Activated CD8-positive, alpha-beta memory T cell treated with anti-CD3 and anti-CD28 coated beads, Interleukin-2, amount 10 ng/mL, durations not matched to agents 7 days and 5 days (primary cell): Measurements from ENCODE around the gene ITPRID1. TPM values are rescaled to one million over a fixed set of nuclear protein-coding genes. Genes with fewer than 3 reads are reported as not detected.

Source experiments
- ATAC-seq: fragments of 150-1000 bp; cut with Tn5 transposase; one replicate; pipeline ENCODE4 v1.10.0; 2021; ENCODE audit warnings: moderate library complexity
- CTCF ChIA-PET: fragments of 350-600 bp; sonication (Branson Sonifier 250); formaldehyde crosslinking; loops from one replicate; lab custom pipeline; 2021; ENCODE audit warnings: antibody characterized with exemption; lab: Charles Lee
- DNase-seq: peaks from one replicate; pipeline ENCODE4 v3.0.0-alpha.2; 2020
- H3K27ac Mint-ChIP-seq: one replicate; pipeline ENCODE4 v1.8.0; 2021; ENCODE audit warnings: mild to moderate bottlenecking, mixed read lengths
- H3K27me3 Mint-ChIP-seq: one replicate; pipeline ENCODE4 v1.8.0; 2021; ENCODE audit warnings: mixed read lengths
- H3K36me3 Mint-ChIP-seq: one replicate; pipeline ENCODE4 v1.8.0; 2021; ENCODE audit warnings: mild to moderate bottlenecking, mixed read lengths
- H3K4me1 Mint-ChIP-seq: one replicate; pipeline ENCODE4 v1.8.0; 2021; ENCODE audit warnings: mixed read lengths
- H3K4me3 Mint-ChIP-seq: one replicate; pipeline ENCODE4 v1.8.0; 2021; ENCODE audit warnings: mild to moderate bottlenecking, moderate library complexity, mixed read lengths
- H3K9me3 Mint-ChIP-seq: one replicate; pipeline ENCODE4 v1.8.0; 2022; ENCODE audit warnings: low read depth, mixed read lengths
- total RNA-seq, 2 experiments: library from RNA; stranded (reverse); gene quantifications; one replicate each; pipeline ENCODE4 v1.2.3, GENCODE V29; 2021

Gene ITPRID1
- total RNA-seq, 2 experiments from 2014 or later, result not detected

- no peaks in the 10 kb centered on the region for H3K9me3 Mint-ChIP-seq
- H3K36me3 Mint-ChIP-seq, result no peaks in the 10 kb centered on the region
- CTCF ChIA-PET, result no interaction called here
- H3K27ac Mint-ChIP-seq, result no peak overlapping the region
- DNase-seq (no peak), ATAC-seq (no peak)
- no peaks in the 10 kb centered on the region for H3K4me1 Mint-ChIP-seq
- no peaks in the 10 kb centered on the region for H3K27me3 Mint-ChIP-seq
- no peak overlapping the region for H3K4me3 Mint-ChIP-seq
Observed at GRCh38 chr7:31669461-31669860, 155.6 kb downstream of the ITPRID1 start.

GRCh38 chr7:31679574-31680305, 165.8 kb downstream of the ITPRID1 start:
- H3K4me1 Mint-ChIP-seq, result no peaks in the 10 kb centered on the region
- DNase-seq, result no peak
- peaks cover 2% of the 10 kb centered on the region for H3K9me3 Mint-ChIP-seq

GRCh38 chr7:31683445-31684225, 169.7 kb downstream of the ITPRID1 start:
- no peak overlapping the region for H3K27ac Mint-ChIP-seq
- peaks cover 2% of the 10 kb centered on the region for H3K9me3 Mint-ChIP-seq
- H3K4me3 Mint-ChIP-seq, result no peak overlapping the region
- no peaks in the 10 kb centered on the region for H3K4me1 Mint-ChIP-seq
- H3K27me3 Mint-ChIP-seq, result no peaks in the 10 kb centered on the region
- no peaks in the 10 kb centered on the region for H3K36me3 Mint-ChIP-seq
- DNase-seq (no peak), ATAC-seq (no peak)
- CTCF ChIA-PET, result no interaction called here

More at GRCh38 chr7:31679574-31680305, 165.8 kb downstream of the ITPRID1 start:
- H3K27ac Mint-ChIP-seq, result no peak overlapping the region
- H3K27me3 Mint-ChIP-seq, result no peaks in the 10 kb centered on the region
- no peaks in the 10 kb centered on the region for H3K36me3 Mint-ChIP-seq
- H3K4me3 Mint-ChIP-seq, result no peak overlapping the region
- no peak for ATAC-seq
- CTCF ChIA-PET, result no interaction called here

- H3K27me3 Mint-ChIP-seq, result no peaks in the 10 kb centered on the region
- ATAC-seq, result no peak
Observed at GRCh38 chr7:31687024-31687748, 173.3 kb downstream of the ITPRID1 start, which contains the start of gene PPP1R17. TSS of gene PPP1R17 (plus strand) at chr7:31687215. CDS start at chr7:31692442, 5,227 bp downstream.

GRCh38 chr7:31688372-31688771, 174.5 kb downstream of the ITPRID1 start:
- Mint-ChIP-seq H3K36me3 (no peaks in the 10 kb centered on the region), H3K4me3 (no peak overlapping the region), H3K27ac (no peak overlapping the region), H3K4me1 (no peaks in the 10 kb centered on the region), H3K9me3 (no peaks in the 10 kb centered on the region), H3K27me3 (no peaks in the 10 kb centered on the region)
- no peak for DNase-seq
- no peak for ATAC-seq
- CTCF ChIA-PET, result no interaction called here

More at GRCh38 chr7:31687024-31687748, 173.3 kb downstream of the ITPRID1 start, which contains the start of gene PPP1R17:
- no peaks in the 10 kb centered on the region for H3K4me1 Mint-ChIP-seq
- no peak within 1 kb of the TSS for H3K27ac Mint-ChIP-seq
- H3K9me3 Mint-ChIP-seq, result no peaks in the 10 kb centered on the region
- CTCF ChIA-PET, result interaction anchor here (1.0 kb wide), 1 partner anchor 10 kb away, joined by 3 read pairs; no protein-coding TSS in a partner anchor
- no peak for DNase-seq
- no peaks in the 10 kb centered on the region for H3K36me3 Mint-ChIP-seq
- H3K4me3 Mint-ChIP-seq, result no peak within 1 kb of the TSS

GRCh38 chr7:31688996-31689395, 175.1 kb downstream of the ITPRID1 start:
- CTCF ChIA-PET, result no interaction called here
- no peaks in the 10 kb centered on the region for H3K4me1 Mint-ChIP-seq
- no peak for DNase-seq
- no peak for ATAC-seq
- no peaks in the 10 kb centered on the region for H3K9me3 Mint-ChIP-seq
- H3K27me3 Mint-ChIP-seq, result no peaks in the 10 kb centered on the region
- H3K4me3 Mint-ChIP-seq, result no peak overlapping the region
- no peaks in the 10 kb centered on the region for H3K36me3 Mint-ChIP-seq
- no peak overlapping the region for H3K27ac Mint-ChIP-seq

- Mint-ChIP-seq H3K27me3 (no peaks in the 10 kb centered on the region), H3K4me1 (no peaks in the 10 kb centered on the region), H3K9me3 (no peaks in the 10 kb centered on the region), H3K27ac (no peak overlapping the region), H3K36me3 (no peaks in the 10 kb centered on the region), H3K4me3 (no peak overlapping the region)
- no peak for ATAC-seq
- DNase-seq, result no peak
- CTCF ChIA-PET, result no interaction called here
Observed at GRCh38 chr7:31690935-31691334, 177.0 kb downstream of the ITPRID1 start.

GRCh38 chr7:31692451-31692850, 178.6 kb downstream of the ITPRID1 start:
- H3K36me3 Mint-ChIP-seq, result no peaks in the 10 kb centered on the region
- no peak overlapping the region for H3K27ac Mint-ChIP-seq
- CTCF ChIA-PET, result no interaction called here
- H3K4me3 Mint-ChIP-seq, result no peak overlapping the region
- H3K4me1 Mint-ChIP-seq, result no peaks in the 10 kb centered on the region
- no peak for DNase-seq
- no peaks in the 10 kb centered on the region for H3K9me3 Mint-ChIP-seq
- no peak for ATAC-seq
- H3K27me3 Mint-ChIP-seq, result no peaks in the 10 kb centered on the region

- Mint-ChIP-seq H3K4me1 (no peaks in the 10 kb centered on the region), H3K27ac (no peak overlapping the region), H3K27me3 (no peaks in the 10 kb centered on the region), H3K4me3 (no peak overlapping the region), H3K36me3 (no peaks in the 10 kb centered on the region), H3K9me3 (no peaks in the 10 kb centered on the region)
- CTCF ChIA-PET, result no interaction called here
- DNase-seq (no peak), ATAC-seq (no peak)
Observed at GRCh38 chr7:31692871-31693270, 179.0 kb downstream of the ITPRID1 start.

GRCh38 chr7:31695859-31696614, 182.1 kb downstream of the ITPRID1 start:
- CTCF ChIA-PET, result no interaction called here
- no peak overlapping the region for H3K4me3 Mint-ChIP-seq
- H3K9me3 Mint-ChIP-seq, result no peaks in the 10 kb centered on the region

GRCh38 chr7:31699050-31699449, 185.2 kb downstream of the ITPRID1 start:
- ATAC-seq (no peak), DNase-seq (no peak)
- H3K27ac Mint-ChIP-seq, result no peak overlapping the region
- H3K4me1 Mint-ChIP-seq, result no peaks in the 10 kb centered on the region
- CTCF ChIA-PET, result no interaction called here
- no peaks in the 10 kb centered on the region for H3K27me3 Mint-ChIP-seq
- H3K9me3 Mint-ChIP-seq, result no peaks in the 10 kb centered on the region
- no peak overlapping the region for H3K4me3 Mint-ChIP-seq
- H3K36me3 Mint-ChIP-seq, result no peaks in the 10 kb centered on the region

More at GRCh38 chr7:31695859-31696614, 182.1 kb downstream of the ITPRID1 start:
- no peaks in the 10 kb centered on the region for H3K36me3 Mint-ChIP-seq
- H3K4me1 Mint-ChIP-seq, result no peaks in the 10 kb centered on the region
- H3K27me3 Mint-ChIP-seq, result no peaks in the 10 kb centered on the region
- ATAC-seq (no peak), DNase-seq (no peak)
- H3K27ac Mint-ChIP-seq, result no peak overlapping the region

- ATAC-seq (no peak), DNase-seq (no peak)
- CTCF ChIA-PET, result no interaction called here
- Mint-ChIP-seq H3K9me3 (no peaks in the 10 kb centered on the region), H3K4me1 (no peaks in the 10 kb centered on the region), H3K36me3 (no peaks in the 10 kb centered on the region), H3K4me3 (no peak overlapping the region), H3K27me3 (no peaks in the 10 kb centered on the region), H3K27ac (no peak overlapping the region)
Observed at GRCh38 chr7:31702354-31702753, 188.5 kb downstream of the ITPRID1 start.

GRCh38 chr7:31705377-31705776, 191.5 kb downstream of the ITPRID1 start:
- no peaks in the 10 kb centered on the region for H3K9me3 Mint-ChIP-seq
- ATAC-seq (no peak), DNase-seq (no peak)
- no peaks in the 10 kb centered on the region for H3K27me3 Mint-ChIP-seq
- H3K36me3 Mint-ChIP-seq, result no peaks in the 10 kb centered on the region
- H3K27ac Mint-ChIP-seq, result no peak overlapping the region
- no peaks in the 10 kb centered on the region for H3K4me1 Mint-ChIP-seq
- no peak overlapping the region for H3K4me3 Mint-ChIP-seq
- CTCF ChIA-PET, result no interaction called here
